Raji (cell line): ENCODE data around the gene BEND2.

Experiments
- POLR2A ChIP-seq: IDR thresholded peaks from 2 replicates; pipeline ENCODE4 v1.6.1; 2011; ENCODE audit warnings: low read depth, low read length, control low read depth; ENCODE audit not compliant: insufficient read depth

BEND2 gene

GRCh38 chrX:18158963-18159362 lies 61.7 kb downstream of the BEND2 start:
- no peak for TF ChIP-seq POLR2A

- no peak for TF ChIP-seq POLR2A
These were observed 69.0 kb downstream of the BEND2 start for GRCh38 chrX:18151649-18152048.

- no peak for TF ChIP-seq POLR2A
These were observed 69.5 kb downstream of the BEND2 start for GRCh38 chrX:18151157-18151556.

GRCh38 chrX:18149454-18149853 lies 71.2 kb downstream of the BEND2 start:
- TF ChIP-seq POLR2A, result no peak

- no peak for TF ChIP-seq POLR2A
These were observed 73.7 kb downstream of the BEND2 start for GRCh38 chrX:18146954-18147353.

- TF ChIP-seq POLR2A, result no peak
These were observed 74.7 kb downstream of the BEND2 start for GRCh38 chrX:18146009-18146408.

GRCh38 chrX:18136816-18137215 lies 83.9 kb downstream of the BEND2 start:
- TF ChIP-seq POLR2A, result no peak

- no peak for TF ChIP-seq POLR2A
These were observed 87.1 kb downstream of the BEND2 start for GRCh38 chrX:18133605-18134004.

- no peak for TF ChIP-seq POLR2A
These were observed 91.0 kb downstream of the BEND2 start for GRCh38 chrX:18129690-18130089.

GRCh38 chrX:18126971-18127370 lies 93.7 kb downstream of the BEND2 start:
- no peak for TF ChIP-seq POLR2A

- TF ChIP-seq POLR2A, result no peak
These were observed 100.8 kb downstream of the BEND2 start for GRCh38 chrX:18119856-18120255.
